NOMO-1 treated with dmso at 0.1 percent for 144 hours (cell line): ENCODE data around the gene DNAJC15.

Experiments used
- DNase-seq: peaks from one replicate; lab custom pipeline; 2025; ENCODE audit not compliant: unreplicated experiment; lab: John Stamatoyannopoulos, UW

Gene DNAJC15

GRCh38 chr13:43150369-43151207, 127.2 kb downstream of the DNAJC15 start:
- no peak for DNase-seq

GRCh38 chr13:43153436-43154090, 130.2 kb downstream of the DNAJC15 start:
- DNase-seq, result no peak

GRCh38 chr13:43154156-43154651, 130.8 kb downstream of the DNAJC15 start:
- DNase-seq, result no peak

- no peak for DNase-seq
These were observed 131.5 kb downstream of the DNAJC15 start for GRCh38 chr13:43154839-43155238.

- DNase-seq, result no peak
These were observed 133.5 kb downstream of the DNAJC15 start for GRCh38 chr13:43156916-43157315.

- DNase-seq, result no peak
These were observed 134.4 kb downstream of the DNAJC15 start for GRCh38 chr13:43157796-43158195.

GRCh38 chr13:43158516-43158915, 135.1 kb downstream of the DNAJC15 start:
- no peak for DNase-seq

- DNase-seq, result no peak
These were observed 135.7 kb downstream of the DNAJC15 start for GRCh38 chr13:43159026-43159461.
